Stimulated activated naive CD8-positive, alpha-beta T cell treated with anti-CD3 and anti-CD28 coated beads, Interleukin-15, Interleukin-2, amounts not matched to agents 100 ng/mL and 50 ng/mL, for 24 hours (primary cell): Measurements from ENCODE around the gene CD24.

ENCODE experiments used
- H3K27ac Mint-ChIP-seq: one replicate; pipeline ENCODE4 v1.8.0; 2021; ENCODE audit warnings: mild to moderate bottlenecking, mixed read lengths
- H3K27me3 Mint-ChIP-seq: one replicate; pipeline ENCODE4 v1.8.0; 2021; ENCODE audit warnings: mixed read lengths
- H3K36me3 Mint-ChIP-seq: one replicate; pipeline ENCODE4 v1.8.0; 2021; ENCODE audit warnings: low read depth, mixed read lengths
- H3K4me1 Mint-ChIP-seq: one replicate; pipeline ENCODE4 v1.8.0; 2021; ENCODE audit warnings: low read depth, mixed read lengths
- H3K4me3 Mint-ChIP-seq: one replicate; pipeline ENCODE4 v1.8.0; 2021; ENCODE audit warnings: mild to moderate bottlenecking, mixed read lengths
- H3K9me3 Mint-ChIP-seq: one replicate; pipeline ENCODE4 v1.8.0; 2021; ENCODE audit warnings: mixed read lengths

CD24 gene

GRCh38 chr6:106959985-106960384 is 14.5 kb downstream of the CD24 start:
- Mint-ChIP-seq H3K9me3 (no peaks in the 10 kb centered on the region), H3K36me3 (no peaks in the 10 kb centered on the region), H3K27ac (no peak overlapping the region), H3K4me1 (no peaks in the 10 kb centered on the region), H3K27me3 (peaks cover 5% of the 10 kb centered on the region), H3K4me3 (no peak overlapping the region)

GRCh38 chr6:106939848-106940247 is 34.7 kb downstream of the CD24 start:
- H3K4me1 Mint-ChIP-seq: no peaks in the 10 kb centered on the region
- H3K9me3 Mint-ChIP-seq: no peaks in the 10 kb centered on the region
- H3K36me3 Mint-ChIP-seq: no peaks in the 10 kb centered on the region
- H3K27me3 Mint-ChIP-seq: peaks cover 23% of the 10 kb centered on the region
- H3K4me3 Mint-ChIP-seq: no peak overlapping the region
- no peak overlapping the region for H3K27ac Mint-ChIP-seq

GRCh38 chr6:106939208-106939607 is 35.3 kb downstream of the CD24 start:
- Mint-ChIP-seq H3K27ac (no peak overlapping the region), H3K36me3 (no peaks in the 10 kb centered on the region), H3K27me3 (peaks cover 23% of the 10 kb centered on the region), H3K9me3 (no peaks in the 10 kb centered on the region), H3K4me1 (no peaks in the 10 kb centered on the region), H3K4me3 (no peak overlapping the region)

GRCh38 chr6:106927531-106928398 is 46.8 kb downstream of the CD24 start:
- Mint-ChIP-seq H3K36me3 (no peaks in the 10 kb centered on the region), H3K9me3 (peaks cover 4% of the 10 kb centered on the region), H3K27me3 (peaks cover 29% of the 10 kb centered on the region), H3K4me3 (no peak overlapping the region), H3K4me1 (no peaks in the 10 kb centered on the region), H3K27ac (no peak overlapping the region)

- Mint-ChIP-seq H3K4me1 (no peaks in the 10 kb centered on the region), H3K9me3 (peaks cover 4% of the 10 kb centered on the region), H3K27me3 (peaks cover 23% of the 10 kb centered on the region), H3K4me3 (no peak overlapping the region), H3K27ac (no peak overlapping the region), H3K36me3 (no peaks in the 10 kb centered on the region)
Observed at GRCh38 chr6:106925948-106926347, 48.6 kb downstream of the CD24 start.

- no peak overlapping the region for H3K27ac Mint-ChIP-seq
- H3K4me1 Mint-ChIP-seq: no peaks in the 10 kb centered on the region
- H3K4me3 Mint-ChIP-seq: no peak overlapping the region
- no peaks in the 10 kb centered on the region for H3K36me3 Mint-ChIP-seq
- H3K27me3 Mint-ChIP-seq: peaks cover 20% of the 10 kb centered on the region
- peaks cover 4% of the 10 kb centered on the region for H3K9me3 Mint-ChIP-seq
Observed at GRCh38 chr6:106924694-106925523, 49.6 kb downstream of the CD24 start.

- Mint-ChIP-seq H3K9me3 (no peaks in the 10 kb centered on the region), H3K36me3 (no peaks in the 10 kb centered on the region), H3K4me1 (no peaks in the 10 kb centered on the region), H3K4me3 (no peak overlapping the region), H3K27ac (no peak overlapping the region), H3K27me3 (peaks cover 30% of the 10 kb centered on the region)
Observed at GRCh38 chr6:106922626-106923025, 51.9 kb downstream of the CD24 start.
